Body of pancreas (tissue), 4 donors: ENCODE results near the gene F12.

Source experiments
- POLR2A ChIP-seq, 3 donors: fragments of 450-650 bp; IDR thresholded peaks; one replicate each; pipeline ENCODE4 v1.6.1; 2016; ENCODE audit warnings: antibody characterized with exemption in 3 of 3, mild to moderate bottlenecking in 2 of 3
- TF ChIP-seq, protein P1 (sequence below), 7 experiments: fragments of 450-650 bp in 4 of 7; fragments of 200-600 bp in 3 of 7; sonication (generic) in 3 of 7; IDR thresholded peaks; one replicate each; pipeline ENCODE4 v1.5.1; 2016 to 2019; ENCODE audit warnings: antibody characterized with exemption in 7 of 7

DNA sequence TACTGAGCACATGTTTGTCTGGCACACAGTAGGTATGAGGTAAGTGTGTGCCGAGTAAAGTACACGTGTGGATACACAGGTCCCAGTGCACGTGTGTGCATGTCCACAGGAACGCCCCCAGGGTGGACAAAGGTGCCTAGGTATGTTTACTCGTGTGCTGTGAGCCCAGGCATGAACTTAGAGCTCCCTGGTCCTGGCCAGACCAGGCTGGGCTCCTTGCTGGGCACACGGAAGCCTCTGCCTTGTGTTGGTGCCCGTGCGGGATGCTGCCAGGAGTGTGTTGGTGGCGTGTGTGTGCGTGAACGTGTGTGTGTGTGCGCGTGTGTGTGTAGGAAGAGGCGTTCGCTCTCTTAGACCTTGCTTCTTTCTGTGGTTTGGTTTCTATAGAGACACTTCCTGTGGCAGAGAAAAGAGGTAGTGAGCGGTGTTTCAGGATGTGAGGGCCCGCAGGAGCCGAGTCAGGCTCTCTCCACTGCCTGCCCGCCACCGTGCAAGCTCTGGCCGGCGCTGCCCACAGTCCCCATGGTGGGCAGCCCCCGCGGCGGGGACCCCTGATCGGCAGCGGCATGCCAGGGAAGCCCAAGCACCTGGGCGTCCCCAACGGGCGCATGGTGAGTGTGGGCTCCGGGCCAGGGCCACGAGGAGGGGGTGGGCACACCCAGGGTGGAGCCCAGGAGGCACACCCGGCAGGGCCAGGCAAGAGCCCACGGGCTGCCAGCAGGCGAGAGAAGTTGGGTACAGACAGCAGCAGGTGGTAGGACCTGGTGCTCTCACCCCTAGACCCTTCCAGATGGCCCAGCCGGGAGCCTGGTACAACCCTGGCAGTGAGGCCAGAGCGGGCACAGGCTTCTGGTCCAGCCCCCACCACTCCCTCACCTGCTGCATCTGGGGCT, 51.7 kb downstream of the F12 start, which contains the start of gene RGS14:
- TF ChIP-seq, protein P1, sequence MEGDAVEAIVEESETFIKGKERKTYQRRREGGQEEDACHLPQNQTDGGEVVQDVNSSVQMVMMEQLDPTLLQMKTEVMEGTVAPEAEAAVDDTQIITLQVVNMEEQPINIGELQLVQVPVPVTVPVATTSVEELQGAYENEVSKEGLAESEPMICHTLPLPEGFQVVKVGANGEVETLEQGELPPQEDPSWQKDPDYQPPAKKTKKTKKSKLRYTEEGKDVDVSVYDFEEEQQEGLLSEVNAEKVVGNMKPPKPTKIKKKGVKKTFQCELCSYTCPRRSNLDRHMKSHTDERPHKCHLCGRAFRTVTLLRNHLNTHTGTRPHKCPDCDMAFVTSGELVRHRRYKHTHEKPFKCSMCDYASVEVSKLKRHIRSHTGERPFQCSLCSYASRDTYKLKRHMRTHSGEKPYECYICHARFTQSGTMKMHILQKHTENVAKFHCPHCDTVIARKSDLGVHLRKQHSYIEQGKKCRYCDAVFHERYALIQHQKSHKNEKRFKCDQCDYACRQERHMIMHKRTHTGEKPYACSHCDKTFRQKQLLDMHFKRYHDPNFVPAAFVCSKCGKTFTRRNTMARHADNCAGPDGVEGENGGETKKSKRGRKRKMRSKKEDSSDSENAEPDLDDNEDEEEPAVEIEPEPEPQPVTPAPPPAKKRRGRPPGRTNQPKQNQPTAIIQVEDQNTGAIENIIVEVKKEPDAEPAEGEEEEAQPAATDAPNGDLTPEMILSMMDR (IDR thresholded peaks at IDR 0.05) = no peak
- no peak for TF ChIP-seq POLR2A (IDR thresholded peaks at IDR 0.05)
